Stimulated activated CD8-positive, alpha-beta memory T cell treated with anti-CD3 and anti-CD28 coated beads, Interleukin-7, amount 100 ng/mL, for 24 hours (primary cell): ENCODE results near the gene FAM117A.

Source experiments
- DNase-seq: peaks from one replicate; pipeline ENCODE4 v3.0.0-alpha.2; 2020; ENCODE audit warnings: low read depth

Gene FAM117A

GRCh38 chr17:49763735-49764558 is at the start of gene FAM117A:
TSS of gene FAM117A (minus strand) at chr17:49764131. CDS start at chr17:49764087, 44 bp downstream.
- DNase-seq, result peak; percentile 88

DNA sequence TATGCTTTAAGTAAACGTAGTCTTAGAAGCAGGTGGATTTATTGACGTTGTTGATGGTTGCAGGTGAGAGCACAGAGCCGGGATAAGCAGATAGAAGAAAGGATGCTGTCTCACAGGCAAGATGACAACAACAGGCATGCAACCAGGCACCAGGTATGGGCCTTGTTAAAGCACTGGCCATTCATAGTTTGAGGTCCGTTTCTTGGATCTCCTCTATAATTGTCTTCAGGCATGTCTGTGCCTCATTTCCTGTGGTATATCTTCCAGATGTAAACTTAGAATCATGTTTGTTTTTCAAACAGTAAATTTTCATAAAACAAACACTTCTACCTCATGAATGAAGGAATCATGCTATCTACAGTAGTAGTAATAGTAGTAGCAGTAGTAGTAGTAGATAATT is 45.1 kb upstream of the FAM117A start:
- DNase-seq, result no peak

GRCh38 chr17:49798738-49799137 is 34.8 kb upstream of the FAM117A start:
- no peak for DNase-seq

- no peak for DNase-seq
Observed at GRCh38 chr17:49798182-49798581, 34.3 kb upstream of the FAM117A start.

DNA sequence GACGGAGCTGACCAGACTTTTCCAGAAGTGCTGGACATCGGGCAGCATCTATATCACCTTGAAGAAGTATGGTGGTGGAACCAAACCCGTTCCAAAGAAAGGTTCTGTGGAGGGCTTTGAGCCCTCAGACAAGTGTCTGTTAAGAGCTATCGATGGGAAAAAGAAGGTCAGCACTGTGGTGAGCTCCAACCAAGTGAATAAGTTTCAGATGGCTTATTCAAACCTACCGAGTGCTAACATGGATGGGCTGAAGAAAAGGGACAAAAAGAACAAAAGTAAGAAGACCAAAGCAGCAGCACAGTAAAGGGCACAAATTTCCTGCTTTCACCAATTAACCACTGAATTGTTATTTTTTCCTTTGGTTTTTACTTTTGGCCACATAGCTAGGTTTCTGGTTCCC is 31.4 kb upstream of the FAM117A start:
- no peak for DNase-seq

GRCh38 chr17:49793309-49793708 is 29.4 kb upstream of the FAM117A start:
- no peak for DNase-seq

GRCh38 chr17:49789243-49789578 is 25.3 kb upstream of the FAM117A start:
- no peak for DNase-seq

DNA sequence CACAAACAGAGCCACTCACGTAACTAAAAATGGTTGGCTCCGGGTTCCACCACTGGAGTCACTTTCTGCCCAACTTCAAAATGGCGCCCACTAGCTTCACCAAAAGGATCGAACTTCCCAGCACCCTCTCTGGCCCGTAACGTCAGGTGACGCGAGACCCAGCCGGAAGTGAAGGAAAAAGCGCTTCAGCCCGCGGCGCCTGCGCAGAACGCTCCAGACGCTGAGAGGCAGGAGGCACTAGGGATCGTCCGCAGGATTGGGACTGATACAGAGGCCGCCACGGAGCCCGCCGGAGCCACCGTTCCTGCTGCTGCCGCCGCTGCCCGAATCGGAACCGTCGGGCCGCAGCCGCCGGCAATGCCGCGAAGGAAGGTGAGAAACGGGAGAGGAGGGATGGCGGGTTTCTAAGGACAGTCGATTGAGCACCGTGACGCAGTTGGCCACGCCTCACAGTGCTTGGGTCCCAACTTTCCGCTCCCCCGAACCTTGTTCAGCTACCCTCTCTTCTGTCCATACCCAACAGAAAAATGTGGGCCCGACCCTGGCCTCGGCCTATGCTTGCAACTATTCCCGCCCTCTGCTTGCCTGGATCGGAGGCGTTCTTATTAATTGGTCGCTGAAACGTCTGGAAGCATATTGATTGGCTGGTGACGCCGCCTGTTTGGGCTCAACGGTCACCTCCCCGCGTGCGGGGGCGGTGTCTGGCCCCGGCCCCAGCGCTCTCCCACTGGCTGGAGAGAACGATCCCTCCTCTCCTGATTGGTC is 24.7 kb upstream of the FAM117A start, which contains the start of gene KAT7:
KAT7 (plus strand) TSS at position 204 of the 765 bp plus-strand sequence; CDS start at position 358, 154 bp downstream.
- DNase-seq, result peak; percentile 94

DNA sequence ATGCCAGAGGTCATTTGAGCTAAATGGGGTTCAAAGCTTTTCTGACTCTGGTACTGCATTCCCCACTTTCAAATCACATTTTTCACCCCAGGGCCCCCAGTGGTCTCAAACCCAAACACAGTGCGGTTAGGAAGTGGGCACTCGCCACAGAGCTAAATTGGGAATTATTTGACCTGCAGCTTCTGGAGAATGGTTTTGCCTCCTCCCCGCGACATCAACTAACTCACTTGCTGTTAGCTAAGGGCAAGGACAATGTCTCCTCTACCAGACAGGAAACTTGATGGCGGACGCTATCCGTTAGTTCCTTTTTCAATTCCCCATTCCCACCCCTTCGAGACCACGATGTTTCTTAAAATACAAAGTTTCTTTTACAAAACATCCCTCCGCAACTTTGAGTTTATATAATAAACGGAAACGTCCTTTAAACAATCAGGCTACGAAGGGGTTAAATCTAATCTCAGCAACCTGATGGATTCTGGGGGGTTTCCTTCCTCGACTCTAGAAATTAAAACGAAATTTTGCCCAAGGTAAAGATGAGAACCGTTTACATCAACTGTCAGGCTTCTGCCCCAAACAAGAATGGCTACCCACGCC is 24.1 kb upstream of the FAM117A start:
- no peak for DNase-seq

- DNase-seq, result no peak
Observed at GRCh38 chr17:49784636-49785035, 20.7 kb upstream of the FAM117A start.

- no peak for DNase-seq
Observed at GRCh38 chr17:49783791-49784190, 19.9 kb upstream of the FAM117A start.

DNA sequence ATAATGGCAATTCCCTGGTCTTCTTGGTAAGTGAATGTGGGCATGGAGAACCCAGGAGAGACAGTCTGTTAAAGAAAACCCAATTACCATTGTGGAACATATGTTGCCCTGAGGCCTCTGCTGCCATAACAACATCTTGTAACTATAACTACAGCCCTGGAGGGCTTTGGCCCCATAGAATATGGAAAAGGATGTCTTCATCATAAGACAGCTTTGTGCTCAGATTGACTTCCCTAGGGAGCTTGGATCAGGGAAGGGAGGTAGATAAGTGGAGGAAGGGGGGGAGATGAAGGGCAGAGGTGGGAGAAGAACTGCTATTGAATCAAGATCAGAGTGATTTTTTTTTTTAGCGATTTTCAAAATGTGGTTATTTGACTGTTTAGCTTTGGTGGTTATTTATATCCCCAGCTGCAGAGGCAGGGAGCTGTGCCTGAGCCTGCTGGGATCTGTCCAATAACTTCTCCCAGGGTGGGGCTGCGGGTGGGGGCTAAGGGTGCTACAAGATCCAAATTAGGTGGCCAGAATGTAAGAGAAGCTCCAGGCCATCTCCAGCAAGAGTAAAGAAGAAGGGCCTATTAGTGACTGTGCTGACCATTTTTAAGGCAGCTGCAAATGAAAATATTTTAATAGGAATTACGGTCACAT is 19.3 kb upstream of the FAM117A start:
- DNase-seq, result no peak

GRCh38 chr17:49779739-49780231 is 15.9 kb upstream of the FAM117A start:
- DNase-seq, result no peak

GRCh38 chr17:49779156-49779738 is 15.3 kb upstream of the FAM117A start:
- no peak for DNase-seq

GRCh38 chr17:49777563-49777962 is 13.6 kb upstream of the FAM117A start:
- no peak for DNase-seq

DNA sequence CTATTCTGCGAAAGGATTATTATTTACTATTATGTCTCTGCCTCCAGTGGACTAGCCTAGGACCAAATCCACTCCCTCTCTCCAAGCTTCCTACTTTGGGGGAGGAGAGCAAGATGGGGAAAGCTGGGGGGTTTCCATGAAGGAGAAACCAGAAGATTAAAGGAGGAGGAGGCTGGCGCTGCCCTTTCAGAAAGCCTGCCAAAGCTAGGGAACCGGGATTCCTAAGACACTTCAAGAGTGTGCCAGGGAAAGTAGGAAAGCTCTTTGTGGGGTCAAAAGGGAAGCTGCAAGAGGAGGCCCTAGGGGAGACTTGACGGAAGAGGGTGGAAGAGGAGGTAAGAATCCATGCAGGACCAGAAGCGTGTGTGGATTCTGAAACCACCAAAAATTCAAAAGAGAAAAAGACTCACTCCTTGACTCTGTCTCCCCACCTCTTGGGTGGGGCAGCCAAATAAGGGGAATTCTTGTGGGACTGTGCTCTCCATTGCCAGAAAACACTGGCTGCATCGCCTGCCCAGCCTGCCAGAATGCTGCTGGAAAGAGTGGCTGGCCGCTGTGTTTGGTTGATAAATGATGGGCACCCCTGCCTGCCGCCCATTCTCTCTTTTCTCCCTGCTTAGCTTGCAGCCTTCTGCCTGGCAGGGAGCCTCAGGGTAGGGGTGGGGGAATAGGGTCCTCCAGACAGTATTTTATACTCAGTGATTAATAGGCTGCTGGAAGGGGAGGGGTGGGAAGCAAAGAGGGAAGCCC is 12.8 kb upstream of the FAM117A start:
- no peak for DNase-seq

DNA sequence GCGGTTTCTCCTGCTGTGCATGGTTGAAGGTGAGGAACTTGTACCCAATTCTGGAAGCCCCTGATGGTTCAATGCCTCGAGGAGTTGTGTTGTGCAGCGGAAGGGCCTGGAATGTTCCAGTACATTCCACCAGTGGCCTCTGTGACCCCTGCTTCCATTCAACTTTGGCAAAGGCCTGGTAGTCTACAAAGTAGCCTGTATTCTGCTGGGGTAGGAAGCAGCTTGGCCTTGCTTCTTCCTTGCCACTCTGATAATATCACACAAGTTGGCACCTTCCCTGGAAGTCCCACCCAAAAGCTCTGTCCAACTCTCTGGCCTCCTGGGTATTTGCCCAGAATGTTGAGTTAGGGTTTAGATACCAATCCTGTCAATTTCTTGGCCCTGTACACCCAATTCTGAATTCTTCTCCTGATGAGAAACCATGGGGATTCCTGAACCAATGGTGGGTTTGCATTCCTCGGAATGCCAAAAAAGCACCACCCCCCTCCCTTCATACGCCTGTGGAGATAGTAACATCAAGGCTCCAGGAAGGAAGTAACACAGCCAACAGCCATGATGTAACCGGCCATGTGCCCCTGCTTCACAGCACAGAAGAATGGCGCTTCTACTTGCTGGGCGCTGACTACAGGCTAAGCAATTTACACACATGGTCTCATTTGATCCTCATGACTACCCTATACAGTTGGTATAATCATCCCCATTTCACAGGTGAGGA is 11.8 kb upstream of the FAM117A start:
- no peak for DNase-seq

DNA sequence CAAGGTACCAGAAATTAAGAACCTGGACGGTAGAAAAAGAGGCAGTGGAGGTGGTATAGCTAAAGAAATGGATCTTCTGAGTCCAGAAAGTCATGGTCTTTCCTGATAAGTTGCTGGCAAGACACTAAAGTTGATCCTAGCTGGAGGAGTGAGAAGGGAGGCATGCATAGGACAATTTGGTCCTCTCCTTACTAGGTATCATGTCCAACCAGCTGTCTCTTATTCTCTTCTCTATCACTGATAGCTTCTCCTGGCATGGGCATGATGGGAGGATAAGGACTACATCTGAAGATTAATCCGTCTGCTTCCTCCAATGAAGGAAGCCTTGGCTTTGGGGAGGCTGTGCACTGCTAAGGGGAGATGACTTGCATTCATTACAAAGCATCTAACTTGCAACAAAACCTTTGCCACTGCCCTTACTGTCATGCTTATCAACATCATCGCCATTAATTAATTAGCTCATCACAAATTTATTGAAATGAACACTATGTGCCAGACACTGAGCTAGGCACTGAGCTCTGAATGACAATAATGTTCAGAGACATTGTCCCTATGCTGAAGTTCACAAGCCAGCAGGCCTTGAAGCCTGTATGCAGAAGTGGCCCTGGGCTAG is 3.1 kb upstream of the FAM117A start:
- no peak for DNase-seq

DNA sequence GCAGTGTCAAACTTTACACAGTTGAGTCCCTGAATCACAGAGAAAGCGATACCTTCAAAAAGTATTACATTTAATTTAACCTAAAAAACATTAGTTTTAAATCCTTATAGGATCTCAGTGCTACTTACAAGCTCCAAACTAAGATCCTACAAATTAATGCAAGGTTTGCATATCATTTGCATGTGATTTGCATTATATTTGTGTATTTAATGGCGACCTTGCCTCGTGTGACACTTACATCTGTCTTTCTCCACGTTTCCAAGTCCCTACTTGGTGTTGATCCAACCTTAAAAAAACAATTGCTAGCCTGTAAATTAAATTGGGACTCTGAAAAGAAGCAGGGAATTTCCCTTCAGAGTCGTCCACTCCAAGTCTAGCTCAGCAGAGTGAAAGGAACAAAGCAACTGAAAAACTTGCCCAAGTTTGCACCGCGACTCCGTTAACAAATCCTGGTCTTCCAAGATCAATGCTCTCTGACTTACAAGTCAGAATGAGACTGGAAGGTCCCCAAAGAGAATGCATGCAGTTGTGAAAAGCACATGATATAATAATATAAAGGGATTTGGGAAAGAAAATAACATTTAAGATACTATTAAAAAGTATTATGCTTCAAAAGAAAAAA is 739 bp upstream of the FAM117A start:
- no peak for DNase-seq
